Esophagus squamous epithelium (tissue), 4 donors: Measurements from ENCODE around the gene IQSEC3.

Source experiments
- POLR2A ChIP-seq, 4 donors: fragments of 450-650 bp; IDR thresholded peaks; one replicate each; pipeline ENCODE4 v1.6.1; 2017; ENCODE audit warnings: antibody characterized with exemption in 4 of 4, mild to moderate bottlenecking in 4 of 4, moderate library complexity in 3 of 4
- TF ChIP-seq, protein P1 (sequence below), 6 experiments: fragments of 450-650 bp in 4 of 6; fragments of 200-600 bp in 2 of 6; sonication (generic) in 2 of 6; IDR thresholded peaks; one replicate each; pipeline ENCODE4 v1.5.1; 2016 to 2019; ENCODE audit warnings: antibody characterized with exemption in 6 of 6, mild to moderate bottlenecking in 4 of 6, moderate library complexity in 4 of 6

- no peak for TF ChIP-seq POLR2A (IDR thresholded peaks at IDR 0.05)
- TF ChIP-seq, protein P1, sequence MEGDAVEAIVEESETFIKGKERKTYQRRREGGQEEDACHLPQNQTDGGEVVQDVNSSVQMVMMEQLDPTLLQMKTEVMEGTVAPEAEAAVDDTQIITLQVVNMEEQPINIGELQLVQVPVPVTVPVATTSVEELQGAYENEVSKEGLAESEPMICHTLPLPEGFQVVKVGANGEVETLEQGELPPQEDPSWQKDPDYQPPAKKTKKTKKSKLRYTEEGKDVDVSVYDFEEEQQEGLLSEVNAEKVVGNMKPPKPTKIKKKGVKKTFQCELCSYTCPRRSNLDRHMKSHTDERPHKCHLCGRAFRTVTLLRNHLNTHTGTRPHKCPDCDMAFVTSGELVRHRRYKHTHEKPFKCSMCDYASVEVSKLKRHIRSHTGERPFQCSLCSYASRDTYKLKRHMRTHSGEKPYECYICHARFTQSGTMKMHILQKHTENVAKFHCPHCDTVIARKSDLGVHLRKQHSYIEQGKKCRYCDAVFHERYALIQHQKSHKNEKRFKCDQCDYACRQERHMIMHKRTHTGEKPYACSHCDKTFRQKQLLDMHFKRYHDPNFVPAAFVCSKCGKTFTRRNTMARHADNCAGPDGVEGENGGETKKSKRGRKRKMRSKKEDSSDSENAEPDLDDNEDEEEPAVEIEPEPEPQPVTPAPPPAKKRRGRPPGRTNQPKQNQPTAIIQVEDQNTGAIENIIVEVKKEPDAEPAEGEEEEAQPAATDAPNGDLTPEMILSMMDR (IDR thresholded peaks at IDR 0.05) = no peak
Measured at GRCh38 chr12:128079-128478, 61.5 kb downstream of the IQSEC3 start.
